GM12891 (cell line): ENCODE measurements around the gene NMT1.

Experiments
- DNase-seq: peaks from one replicate; pipeline ENCODE4 v3.0.0; 2011; ENCODE audit warnings: low spot score; ENCODE audit not compliant: insufficient read length
- FAIRE-seq: peaks from 2 replicates; lab custom pipeline; 2011; peaks lifted over from hg19 to GRCh38; lab: Jason Lieb, UNC
- PAX5 ChIP-seq: IDR thresholded peaks from 2 replicates; pipeline ENCODE4 v1.6.1; 2011; ENCODE audit warnings: low read length, moderate library complexity, mild to moderate bottlenecking; ENCODE audit not compliant: insufficient read depth, severe bottlenecking
- POLR2A ChIP-seq: IDR thresholded peaks from 2 replicates; pipeline ENCODE4 v1.6.1; 2011; ENCODE audit warnings: low read depth, low read length, control low read depth
- POLR2AphosphoS5 ChIP-seq: IDR thresholded peaks from 2 replicates; pipeline ENCODE4 v1.6.1; 2011; ENCODE audit warnings: low read depth, low read length, control low read depth
- POU2F2 ChIP-seq: IDR thresholded peaks from 2 replicates; pipeline ENCODE4 v1.6.1; 2011; ENCODE audit warnings: low read depth, mild to moderate bottlenecking, control low read depth, low read length, moderate library complexity
- SPI1 ChIP-seq: IDR thresholded peaks from 2 replicates; pipeline ENCODE4 v1.6.1; 2011; ENCODE audit warnings: low read depth, low read length, control low read depth
- TAF1 ChIP-seq: IDR thresholded peaks from 2 replicates; pipeline ENCODE4 v1.6.1; 2011; ENCODE audit warnings: low read depth, low read length, control low read depth

The NMT1 gene

DNA sequence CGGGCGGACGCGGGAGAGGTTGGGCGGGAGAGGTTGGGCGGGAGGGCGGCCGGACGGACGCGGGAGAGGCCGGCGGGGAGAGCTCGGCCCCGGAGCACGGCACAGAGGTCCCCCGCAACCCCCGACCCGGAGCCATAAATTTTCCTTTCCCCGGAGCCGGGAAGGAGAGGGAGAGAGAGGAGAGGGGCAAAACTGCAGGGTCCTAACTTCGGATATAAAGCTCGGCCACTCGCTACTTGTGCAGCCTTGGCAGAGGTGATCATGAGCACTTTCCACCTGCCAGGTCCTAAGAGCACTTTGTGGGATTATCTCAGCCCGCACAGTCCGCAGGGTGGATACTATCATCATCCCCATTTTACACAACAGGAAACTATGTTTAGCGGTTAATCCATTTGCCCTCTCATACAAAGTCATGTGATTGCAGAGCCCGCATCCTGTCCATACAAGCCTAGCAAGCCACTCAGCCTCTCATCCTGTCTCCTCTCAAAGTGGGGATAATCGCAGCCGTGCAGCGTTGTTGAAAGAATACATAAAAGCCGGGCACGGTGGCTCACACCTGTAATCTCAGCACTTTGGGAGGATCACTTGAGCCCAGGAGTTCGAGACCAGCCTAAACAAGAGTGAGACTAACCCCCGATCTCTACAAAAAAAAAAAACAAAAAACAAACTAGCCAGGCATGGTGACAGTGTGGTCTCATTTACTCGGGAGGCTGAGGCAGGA, 8.9 kb upstream of the NMT1 start:
- no peak for TF ChIP-seq TAF1
- no peak for TF ChIP-seq SPI1
- TF ChIP-seq POLR2A, result peak; percentile 28; the same call in 1 of the 2 replicates
- TF ChIP-seq POLR2AphosphoS5, result no peak; the same call in 1 of the 2 replicates
- DNase-seq (no peak), FAIRE-seq (peak; percentile 48)

DNA sequence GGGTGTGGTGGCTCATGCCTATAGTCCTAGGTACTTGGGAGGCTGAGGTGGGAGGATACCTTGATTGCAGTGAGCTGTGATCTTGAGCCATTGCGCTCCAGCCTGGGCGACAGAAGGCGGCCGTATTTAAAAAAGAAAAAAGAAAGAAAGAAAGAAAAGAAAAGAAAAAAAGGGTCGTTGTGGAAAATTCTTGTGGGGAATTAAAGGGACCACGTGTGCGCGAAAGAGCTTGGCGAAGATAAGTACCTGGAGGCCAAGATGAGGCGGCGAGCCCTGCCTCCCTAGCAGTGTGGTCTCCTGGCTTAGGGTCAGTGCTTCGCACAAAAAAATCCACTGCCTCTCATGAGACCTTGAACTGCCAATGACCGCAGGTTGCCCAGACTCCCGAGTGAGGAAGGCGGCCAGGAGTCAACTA, 728 bp upstream of the NMT1 start:
- no peak for TF ChIP-seq POU2F2
- no peak for TF ChIP-seq TAF1
- no peak for TF ChIP-seq SPI1
- TF ChIP-seq POLR2A, result no peak
- TF ChIP-seq POLR2AphosphoS5, result no peak
- TF ChIP-seq PAX5, result no peak
- no peak for FAIRE-seq
- DNase-seq, result no peak

DNA sequence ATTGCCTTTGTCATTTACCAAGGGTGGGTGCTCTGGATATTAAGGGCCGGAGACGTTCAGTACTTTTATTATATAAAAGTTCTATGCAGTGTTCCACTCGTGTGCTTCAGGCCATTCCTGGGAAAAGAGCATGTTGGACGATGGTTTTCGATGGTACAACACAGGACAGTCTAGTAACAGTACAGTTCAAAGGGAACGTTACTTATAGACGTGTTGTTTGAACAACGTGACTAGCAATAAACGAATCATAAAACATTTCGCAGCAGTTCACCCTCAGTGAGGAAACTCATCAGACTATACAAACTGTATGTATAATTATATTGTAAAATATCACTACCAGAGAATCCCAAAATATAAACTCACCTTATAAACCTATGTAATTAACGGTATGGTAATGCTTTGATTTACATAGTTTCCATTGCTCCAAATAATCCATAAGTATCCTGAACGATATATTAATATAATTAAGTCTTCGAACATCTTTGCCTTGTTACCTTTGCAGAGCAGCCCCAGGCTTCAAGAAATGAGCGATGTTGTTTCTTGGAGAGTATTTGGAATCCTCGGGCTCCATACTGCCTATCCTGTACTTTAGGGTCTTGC, 589 bp downstream of the NMT1 start:
- no peak for TF ChIP-seq PAX5
- no peak; the same call in 1 of the 2 replicates for TF ChIP-seq POLR2A
- no peak for TF ChIP-seq POLR2AphosphoS5
- no peak for TF ChIP-seq POU2F2
- no peak for TF ChIP-seq SPI1
- no peak for TF ChIP-seq TAF1

GRCh38 chr17:45063198-45063597, 2.1 kb downstream of the NMT1 start:
- TF ChIP-seq POU2F2 (no peak), TAF1 (no peak), SPI1 (peak; percentile 96)
- FAIRE-seq, result no peak

More for the DNA sequence above, 589 bp downstream of the NMT1 start:
- DNase-seq, result no peak
- FAIRE-seq, result peak; percentile 9

GRCh38 chr17:45067637-45068036, 6.5 kb downstream of the NMT1 start:
- TF ChIP-seq PAX5 (no peak), SPI1 (no peak), POLR2A (no peak), POU2F2 (no peak), TAF1 (no peak), POLR2AphosphoS5 (no peak)
- DNase-seq (no peak), FAIRE-seq (no peak)

More at GRCh38 chr17:45063198-45063597, 2.1 kb downstream of the NMT1 start:
- DNase-seq, result no peak

DNA sequence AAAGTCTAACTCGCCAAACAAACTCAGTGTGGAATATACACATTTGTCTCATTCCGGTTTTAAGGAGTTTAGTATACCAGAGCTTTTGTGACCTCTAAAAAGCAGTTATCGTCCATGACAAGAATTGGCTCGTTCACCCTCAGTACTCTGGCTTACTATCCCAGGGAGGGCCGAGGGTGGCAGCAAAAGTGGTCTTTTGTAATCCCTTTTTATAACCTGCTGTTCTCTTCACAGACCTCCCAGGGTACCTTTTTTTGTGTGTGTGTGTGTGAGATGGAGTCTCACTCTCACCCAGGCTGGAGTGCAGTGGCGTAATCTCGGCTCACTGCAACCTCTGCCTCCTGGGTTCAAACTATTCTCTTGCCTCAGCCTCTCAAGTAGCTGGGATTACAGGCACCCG, 8.9 kb downstream of the NMT1 start:
- DNase-seq (no peak), FAIRE-seq (no peak)
- no peak for TF ChIP-seq SPI1
- TF ChIP-seq POLR2A, result no peak
- no peak for TF ChIP-seq PAX5
- no peak for TF ChIP-seq POU2F2
- no peak for TF ChIP-seq POLR2AphosphoS5
- TF ChIP-seq TAF1, result no peak

DNA sequence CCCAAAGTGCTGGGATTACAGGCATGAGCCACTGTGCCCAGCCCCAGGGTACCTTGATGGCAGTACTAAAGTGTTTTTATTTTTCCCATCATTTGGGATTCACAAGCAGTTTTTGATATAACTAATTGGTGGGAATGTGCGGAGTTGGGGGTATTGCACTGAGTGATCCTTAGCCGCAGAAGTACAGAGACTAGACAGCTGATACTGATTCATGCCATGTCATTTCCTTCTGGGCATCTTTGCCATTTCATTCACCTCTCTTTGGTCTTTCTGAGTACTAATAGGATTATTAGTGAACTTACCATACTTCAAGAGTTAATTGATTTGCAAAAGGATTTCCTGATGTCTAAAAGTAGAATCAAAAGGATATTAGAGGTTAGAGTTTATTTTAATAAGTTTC, 9.7 kb downstream of the NMT1 start:
- FAIRE-seq, result no peak
- TF ChIP-seq POLR2AphosphoS5 (no peak), PAX5 (no peak), SPI1 (no peak), POU2F2 (no peak), POLR2A (no peak), TAF1 (no peak)

DNA sequence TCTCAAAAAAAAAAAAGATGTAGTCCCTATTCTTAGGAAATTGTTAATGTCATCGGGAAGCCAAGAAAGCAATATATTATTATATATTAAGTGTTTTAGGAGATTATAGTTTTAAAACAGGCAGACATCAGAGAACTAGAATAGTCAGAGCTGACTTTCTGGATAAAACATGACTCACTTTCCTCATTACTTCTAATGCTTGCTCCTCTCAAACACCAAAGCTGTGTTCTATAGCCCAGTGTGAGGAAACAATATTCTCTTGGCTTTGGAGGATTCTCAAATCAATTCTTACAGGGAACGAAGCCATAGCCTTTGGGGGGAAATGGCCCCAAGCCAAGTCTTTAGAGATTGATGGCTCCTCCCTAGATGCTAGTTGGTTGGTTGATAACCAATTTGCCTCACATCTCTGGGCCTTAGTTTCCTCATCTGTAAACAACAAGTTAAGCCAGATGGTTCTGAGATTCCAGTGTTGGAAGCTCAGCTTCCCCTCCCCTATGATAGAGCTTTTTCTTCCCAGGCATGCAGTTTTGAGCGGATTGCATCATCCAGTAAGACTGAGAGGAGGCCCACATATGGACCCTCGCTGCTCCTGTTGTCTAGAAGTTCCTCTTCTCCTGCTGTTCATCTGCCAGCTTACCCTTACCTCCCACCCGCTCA, 12.4 kb downstream of the NMT1 start:
- DNase-seq, result no peak
- no peak for TF ChIP-seq PAX5
- TF ChIP-seq POLR2AphosphoS5, result no peak
- no peak for TF ChIP-seq POU2F2
- no peak for TF ChIP-seq POLR2A
- no peak for TF ChIP-seq SPI1
- no peak for TF ChIP-seq TAF1
- FAIRE-seq, result no peak

More for the DNA sequence above, 9.7 kb downstream of the NMT1 start:
- no peak for DNase-seq

- FAIRE-seq, result peak; percentile 69
Measured at GRCh38 chr17:45077643-45078042, 16.5 kb downstream of the NMT1 start.

More at GRCh38 chr17:45077643-45078042, 16.5 kb downstream of the NMT1 start:
- TF ChIP-seq POLR2AphosphoS5 (no peak), POU2F2 (no peak), TAF1 (no peak), PAX5 (no peak)
- DNase-seq, result no peak
